HEK293 (cell line): ENCODE data around the gene ABLIM3.

Source experiments
- CTCF ChIA-PET: fragments of 350-600 bp; formaldehyde crosslinking; extraction: SDS; loops from one replicate; lab custom pipeline; 2021; ENCODE audit warnings: antibody characterized with exemption; lab: Yijun Ruan, JAX
- POLR2A ChIA-PET: fragments of 300-600 bp; formaldehyde crosslinking; extraction: SDS; loops from one replicate; lab custom pipeline; 2020; ENCODE audit warnings: antibody characterized with exemption, inconsistent platforms; lab: Yijun Ruan, JAX
- H3K27ac ChIP-seq: fragments of 200-500 bp; sonication (Bioruptor generic); 2 replicates; pipeline ENCODE4 v1.5.1; 2014; ENCODE audit warnings: low read depth, low read length, control low read depth, inconsistent platforms; ENCODE audit errors: extremely low read depth
- H3K36me3 ChIP-seq, 2 experiments: fragments of 200-500 bp in 1 of 2; sonication (Bioruptor generic) in 1 of 2; 1 replicate in 1 of 2; 2 replicates in 1 of 2; pipeline ENCODE4 v1.5.1; 2014 to 2017; ENCODE audit warnings: inconsistent platforms in 2 of 2, low read length in 2 of 2; ENCODE audit not compliant: control insufficient read depth in 2 of 2, insufficient read depth in 1 of 2
- H3K4me1 ChIP-seq: fragments of 200-500 bp; sonication (Bioruptor generic); 2 replicates; pipeline ENCODE4 v1.5.1; 2014; ENCODE audit warnings: mild to moderate bottlenecking, low read length, inconsistent platforms; ENCODE audit not compliant: control insufficient read depth, insufficient read depth
- H3K4me3 ChIP-seq: 2 replicates; pipeline ENCODE4 v1.5.1; 2011; ENCODE audit warnings: low read depth, mild to moderate bottlenecking, control low read depth, low read length, moderate library complexity
- H3K9me3 ChIP-seq: fragments of 200-500 bp; sonication (Bioruptor generic); 2 replicates; pipeline ENCODE4 v1.5.1; 2014; ENCODE audit warnings: low read depth, low read length, inconsistent platforms; ENCODE audit not compliant: control insufficient read depth, insufficient read depth
- INSM2 ChIP-seq: fragments of 450-650 bp; formaldehyde crosslinking; IDR thresholded peaks from 2 replicates; pipeline ENCODE4 v1.5.1; 2016; ENCODE audit warnings: missing biosample characterization, missing genetic modification characterization
- KLF1 ChIP-seq: fragments of 450-650 bp; formaldehyde crosslinking; IDR thresholded peaks from 2 replicates; pipeline ENCODE4 v1.5.1; 2016; ENCODE audit warnings: missing biosample characterization, missing genetic modification characterization
- KLF16 ChIP-seq: fragments of 450-650 bp; formaldehyde crosslinking; IDR thresholded peaks from 2 replicates; pipeline ENCODE4 v1.5.1; 2017; ENCODE audit warnings: missing biosample characterization, missing genetic modification characterization
- PRDM1 ChIP-seq: fragments of 450-650 bp; formaldehyde crosslinking; IDR thresholded peaks from 2 replicates; pipeline ENCODE4; 2016; ENCODE audit warnings: missing biosample characterization, missing genetic modification characterization
- RBAK ChIP-seq: fragments of 450-650 bp; formaldehyde crosslinking; IDR thresholded peaks from 2 replicates; pipeline ENCODE4 v1.5.1; 2016; ENCODE audit warnings: missing biosample characterization, missing genetic modification characterization
- YY2 ChIP-seq: fragments of 450-650 bp; formaldehyde crosslinking; IDR thresholded peaks from 2 replicates; pipeline ENCODE4 v1.5.1; 2016; ENCODE audit warnings: missing biosample characterization, missing genetic modification characterization
- ZBTB1 ChIP-seq: fragments of 450-650 bp; formaldehyde crosslinking; IDR thresholded peaks from 2 replicates; pipeline ENCODE4 v1.5.1; 2016; ENCODE audit warnings: missing biosample characterization, missing genetic modification characterization
- ZBTB7A ChIP-seq: fragments of 450-650 bp; formaldehyde crosslinking; IDR thresholded peaks from 2 replicates; pipeline ENCODE4 v1.5.1; 2016; ENCODE audit warnings: low read depth, missing biosample characterization, missing genetic modification characterization
- ZEB2 ChIP-seq: fragments of 450-650 bp; formaldehyde crosslinking; IDR thresholded peaks from 2 replicates; pipeline ENCODE4 v1.5.1; 2016; ENCODE audit warnings: missing biosample characterization, missing genetic modification characterization
- ZNF114 ChIP-seq: fragments of 450-650 bp; formaldehyde crosslinking; IDR thresholded peaks from 2 replicates; pipeline ENCODE4 v1.5.0; 2017; ENCODE audit warnings: missing biosample characterization, missing genetic modification characterization
- ZNF155 ChIP-seq: fragments of 450-650 bp; formaldehyde crosslinking; IDR thresholded peaks from 2 replicates; pipeline ENCODE4 v1.5.1; 2016; ENCODE audit warnings: missing biosample characterization, missing genetic modification characterization
- ZNF175 ChIP-seq: fragments of 450-650 bp; formaldehyde crosslinking; IDR thresholded peaks from 2 replicates; pipeline ENCODE4 v1.5.1; 2016; ENCODE audit warnings: missing biosample characterization, missing genetic modification characterization
- ZNF214 ChIP-seq: fragments of 450-650 bp; formaldehyde crosslinking; IDR thresholded peaks from 2 replicates; pipeline ENCODE4 v1.5.1; 2017; ENCODE audit warnings: missing biosample characterization, mild to moderate bottlenecking, missing genetic modification characterization, borderline replicate concordance
- ZNF23 ChIP-seq: fragments of 450-650 bp; formaldehyde crosslinking; IDR thresholded peaks from 2 replicates; pipeline ENCODE4 v1.5.1; 2016; ENCODE audit warnings: missing biosample characterization, missing genetic modification characterization, borderline replicate concordance
- ZNF239 ChIP-seq: fragments of 450-650 bp; formaldehyde crosslinking; IDR thresholded peaks from 2 replicates; pipeline ENCODE4 v1.5.1; 2016; ENCODE audit warnings: missing biosample characterization, missing genetic modification characterization
- ZNF248 ChIP-seq: fragments of 450-650 bp; formaldehyde crosslinking; IDR thresholded peaks from 2 replicates; pipeline ENCODE4 v1.5.1; 2017; ENCODE audit warnings: missing biosample characterization, missing genetic modification characterization
- ZNF274 ChIP-seq, 2 experiments: fragments of 200-500 bp in 1 of 2; fragments of 450-650 bp in 1 of 2; sonication (Bioruptor generic) in 1 of 2; formaldehyde crosslinking in 1 of 2; IDR thresholded peaks; 2 replicates each; pipeline versions ENCODE4 v1.5.1 to v1.6.1; 2014 to 2016; ENCODE audit warnings: borderline replicate concordance in 1 of 2, inconsistent platforms in 1 of 2, low read length in 1 of 2, missing biosample characterization in 1 of 2, missing genetic modification characterization in 1 of 2
- ZNF292 ChIP-seq: fragments of 450-650 bp; formaldehyde crosslinking; IDR thresholded peaks from 2 replicates; pipeline ENCODE4 v1.5.1; 2016; ENCODE audit warnings: low read depth, missing biosample characterization, missing genetic modification characterization, borderline replicate concordance
- ZNF544 ChIP-seq: fragments of 450-650 bp; formaldehyde crosslinking; IDR thresholded peaks from 2 replicates; pipeline ENCODE4 v1.5.0; 2017; ENCODE audit warnings: missing biosample characterization, missing genetic modification characterization
- ZNF560 ChIP-seq: fragments of 450-650 bp; formaldehyde crosslinking; IDR thresholded peaks from 2 replicates; pipeline ENCODE4 v1.5.1; 2017; ENCODE audit warnings: missing biosample characterization, missing genetic modification characterization, borderline replicate concordance
- ZNF561 ChIP-seq: fragments of 450-650 bp; IDR thresholded peaks from 2 replicates; pipeline ENCODE4 v1.5.1; 2018; ENCODE audit warnings: missing biosample characterization, missing genetic modification characterization, borderline replicate concordance
- ZNF658 ChIP-seq: fragments of 450-650 bp; formaldehyde crosslinking; IDR thresholded peaks from 2 replicates; pipeline ENCODE4; 2016; ENCODE audit warnings: missing biosample characterization, missing genetic modification characterization
- ZNF664 ChIP-seq: fragments of 450-650 bp; formaldehyde crosslinking; IDR thresholded peaks from 2 replicates; pipeline ENCODE4 v1.5.1; 2016; ENCODE audit warnings: missing biosample characterization, missing genetic modification characterization
- ZNF701 ChIP-seq: fragments of 450-650 bp; formaldehyde crosslinking; IDR thresholded peaks from 2 replicates; pipeline ENCODE4 v1.5.1; 2016; ENCODE audit warnings: missing biosample characterization, missing genetic modification characterization
- TF ChIP-seq, protein P1 (sequence below): fragments of 450-650 bp; formaldehyde crosslinking; IDR thresholded peaks from 2 replicates; pipeline ENCODE4 v1.5.1; 2017; ENCODE audit warnings: missing biosample characterization, missing genetic modification characterization
- TF ChIP-seq, protein P2 (sequence below): fragments of 450-650 bp; formaldehyde crosslinking; conservative IDR thresholded peaks from 2 replicates; pipeline ENCODE4 v1.5.1; 2016; ENCODE audit warnings: low read depth, missing biosample characterization, missing genetic modification characterization

The ABLIM3 gene

DNA sequence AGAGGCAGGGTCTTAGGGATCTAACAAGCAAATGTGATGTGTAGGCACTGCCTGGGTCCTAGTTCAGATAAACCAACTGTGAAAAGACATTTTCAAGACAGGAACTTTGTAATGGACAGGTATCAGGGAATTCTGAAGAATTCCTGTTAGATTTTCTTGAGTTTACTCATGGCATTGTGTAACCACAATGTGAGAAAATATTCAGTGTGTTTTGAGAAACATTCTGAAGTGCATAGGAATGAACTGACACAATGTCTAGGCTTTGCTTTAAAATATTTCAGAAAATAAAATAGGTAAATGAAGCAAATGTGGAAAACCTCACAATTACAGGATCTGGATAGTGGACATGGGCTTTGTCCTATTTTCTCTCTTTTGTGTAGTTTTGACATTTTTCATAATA, 115.2 kb downstream of the ABLIM3 start:
- no peak overlapping the region for H3K27ac ChIP-seq
- no peaks in the 10 kb centered on the region for H3K4me1 ChIP-seq
- TF ChIP-seq INSM2 (tag by site-specific recombination): no peak
- no peak for TF ChIP-seq ZNF561 (tag by site-specific recombination)
- TF ChIP-seq ZNF239 (tag by site-specific recombination): no peak
- no peak for TF ChIP-seq ZNF23 (tag by site-specific recombination)
- no peak for TF ChIP-seq ZNF658 (tag by site-specific recombination)
- no peak for TF ChIP-seq PRDM1 (tag by site-specific recombination)
- no peak for TF ChIP-seq ZNF292
- no peak for TF ChIP-seq ZBTB1 (tag by site-specific recombination)
- no peak for TF ChIP-seq KLF1 (tag by site-specific recombination)
- H3K9me3 ChIP-seq: no peaks in the 10 kb centered on the region
- ChIA-PET POLR2A (no interaction called here), CTCF (interaction anchor here (0.8 to 1.4 kb wide), 2 partner anchors 18 to 115 kb away, joined by 3 to 6 read pairs; partner anchors contain the start of gene ABLIM3)
- H3K36me3 ChIP-seq: no peaks in the 10 kb centered on the region
- no peak overlapping the region for H3K4me3 ChIP-seq

DNA sequence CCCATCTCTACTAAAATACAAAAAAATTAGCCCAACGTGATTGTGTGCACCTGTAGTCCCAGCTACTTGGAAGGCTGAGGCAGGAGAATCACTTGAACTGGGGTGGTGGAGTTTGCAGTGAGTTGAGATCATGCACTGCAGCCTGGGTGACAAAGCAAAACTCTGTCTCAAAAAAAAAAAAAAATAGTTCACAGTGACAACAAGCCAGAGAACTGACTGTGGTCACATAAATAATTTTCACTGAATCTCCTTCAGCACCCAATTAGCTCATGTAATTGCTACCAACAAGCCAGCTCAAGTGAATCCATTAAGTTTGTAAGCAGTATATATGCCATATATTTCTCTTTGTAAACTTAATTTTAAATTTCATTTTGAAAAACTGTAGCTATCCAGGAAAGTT, 115.8 kb downstream of the ABLIM3 start:
- Histone ChIP-seq H3K36me3 (no peaks in the 10 kb centered on the region), H3K4me3 (no peak overlapping the region), H3K27ac (no peak overlapping the region), H3K9me3 (no peaks in the 10 kb centered on the region), H3K4me1 (no peaks in the 10 kb centered on the region)
- ChIA-PET POLR2A (no interaction called here), CTCF (interaction anchor here (0.6 to 2.7 kb wide), 8 partner anchors 9 to 143 kb away, joined by 3 to 9 read pairs (median 4); partner anchors contain the start of gene ABLIM3)
- TF ChIP-seq ZNF114 (tag by site-specific recombination): no peak
- TF ChIP-seq ZNF544 (tag by site-specific recombination): no peak
- no peak for TF ChIP-seq ZBTB7A (tag by site-specific recombination)
- no peak for TF ChIP-seq ZEB2
- TF ChIP-seq RBAK (tag by site-specific recombination): no peak
- no peak for TF ChIP-seq ZNF664 (tag by site-specific recombination)
- TF ChIP-seq YY2 (tag by site-specific recombination): no peak
- TF ChIP-seq ZNF701: no peak
- TF ChIP-seq ZNF175 (tag by site-specific recombination): no peak
- TF ChIP-seq ZNF274 (IDR thresholded peaks at IDR 0.05; ENCODE audit: low read length): no peak
- no peak for TF ChIP-seq ZNF274 (tag by site-specific recombination; IDR thresholded peaks at IDR 0.05; ENCODE audit: borderline replicate concordance)

- no peaks in the 10 kb centered on the region for H3K4me1 ChIP-seq
- no peak overlapping the region for H3K4me3 ChIP-seq
- CTCF ChIA-PET: interaction anchor here (0.7 to 2.7 kb wide), 6 partner anchors 11 to 527 kb away, joined by 3 to 9 read pairs (median 4); partner anchors contain the start of gene ABLIM3
- H3K36me3 ChIP-seq: no peaks in the 10 kb centered on the region
- TF ChIP-seq, protein P1, sequence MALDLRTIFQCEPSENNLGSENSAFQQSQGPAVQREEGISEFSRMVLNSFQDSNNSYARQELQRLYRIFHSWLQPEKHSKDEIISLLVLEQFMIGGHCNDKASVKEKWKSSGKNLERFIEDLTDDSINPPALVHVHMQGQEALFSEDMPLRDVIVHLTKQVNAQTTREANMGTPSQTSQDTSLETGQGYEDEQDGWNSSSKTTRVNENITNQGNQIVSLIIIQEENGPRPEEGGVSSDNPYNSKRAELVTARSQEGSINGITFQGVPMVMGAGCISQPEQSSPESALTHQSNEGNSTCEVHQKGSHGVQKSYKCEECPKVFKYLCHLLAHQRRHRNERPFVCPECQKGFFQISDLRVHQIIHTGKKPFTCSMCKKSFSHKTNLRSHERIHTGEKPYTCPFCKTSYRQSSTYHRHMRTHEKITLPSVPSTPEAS (tag by site-specific recombination): no peak
- no peak for TF ChIP-seq ZNF214
- no peak for TF ChIP-seq ZNF248 (tag by site-specific recombination)
- no peak for TF ChIP-seq ZNF560 (tag by site-specific recombination)
- TF ChIP-seq, protein P2, sequence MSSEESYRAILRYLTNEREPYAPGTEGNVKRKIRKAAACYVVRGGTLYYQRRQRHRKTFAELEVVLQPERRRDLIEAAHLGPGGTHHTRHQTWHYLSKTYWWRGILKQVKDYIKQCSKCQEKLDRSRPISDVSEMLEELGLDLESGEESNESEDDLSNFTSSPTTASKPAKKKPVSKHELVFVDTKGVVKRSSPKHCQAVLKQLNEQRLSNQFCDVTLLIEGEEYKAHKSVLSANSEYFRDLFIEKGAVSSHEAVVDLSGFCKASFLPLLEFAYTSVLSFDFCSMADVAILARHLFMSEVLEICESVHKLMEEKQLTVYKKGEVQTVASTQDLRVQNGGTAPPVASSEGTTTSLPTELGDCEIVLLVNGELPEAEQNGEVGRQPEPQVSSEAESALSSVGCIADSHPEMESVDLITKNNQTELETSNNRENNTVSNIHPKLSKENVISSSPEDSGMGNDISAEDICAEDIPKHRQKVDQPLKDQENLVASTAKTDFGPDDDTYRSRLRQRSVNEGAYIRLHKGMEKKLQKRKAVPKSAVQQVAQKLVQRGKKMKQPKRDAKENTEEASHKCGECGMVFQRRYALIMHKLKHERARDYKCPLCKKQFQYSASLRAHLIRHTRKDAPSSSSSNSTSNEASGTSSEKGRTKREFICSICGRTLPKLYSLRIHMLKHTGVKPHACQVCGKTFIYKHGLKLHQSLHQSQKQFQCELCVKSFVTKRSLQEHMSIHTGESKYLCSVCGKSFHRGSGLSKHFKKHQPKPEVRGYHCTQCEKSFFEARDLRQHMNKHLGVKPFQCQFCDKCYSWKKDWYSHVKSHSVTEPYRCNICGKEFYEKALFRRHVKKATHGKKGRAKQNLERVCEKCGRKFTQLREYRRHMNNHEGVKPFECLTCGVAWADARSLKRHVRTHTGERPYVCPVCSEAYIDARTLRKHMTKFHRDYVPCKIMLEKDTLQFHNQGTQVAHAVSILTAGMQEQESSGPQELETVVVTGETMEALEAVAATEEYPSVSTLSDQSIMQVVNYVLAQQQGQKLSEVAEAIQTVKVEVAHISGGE: no peak
- TF ChIP-seq ZNF155 (tag by site-specific recombination): no peak
- TF ChIP-seq KLF16 (tag by site-specific recombination): no peak
- TF ChIP-seq ZNF658 (tag by site-specific recombination): no peak
- no peak for TF ChIP-seq ZNF561 (tag by site-specific recombination)
- no peak overlapping the region for H3K27ac ChIP-seq
- H3K9me3 ChIP-seq: no peaks in the 10 kb centered on the region
- POLR2A ChIA-PET: no interaction called here
Observed at GRCh38 chr5:149257889-149258705, 116.8 kb downstream of the ABLIM3 start.
